BJ (cell line): Measurements from ENCODE around the gene FGF14. TPM values are rescaled to one million over a fixed set of nuclear protein-coding genes. Genes with fewer than 3 reads are reported as not detected.

ENCODE experiments used
- CTCF ChIA-PET: fragments of 350-600 bp; formaldehyde crosslinking; extraction: SDS; loops from one replicate; lab custom pipeline; 2021; ENCODE audit warnings: antibody characterized with exemption, inconsistent platforms; lab: Yijun Ruan, JAX
- POLR2A ChIA-PET: fragments of 300-600 bp; sonication (Branson Sonifier 250); formaldehyde crosslinking; extraction: SDS; loops from one replicate; lab custom pipeline; 2021; ENCODE audit warnings: antibody characterized with exemption; lab: Charles Lee
- DNase-seq: peaks from one replicate; pipeline ENCODE4 v3.0.0-alpha.2; 2011; ENCODE audit warnings: low read depth
- H3K27me3 ChIP-seq: 2 replicates; pipeline ENCODE4 v1.6.0; 2011; ENCODE audit warnings: low read length; ENCODE audit not compliant: control insufficient read depth, insufficient read depth
- H3K36me3 ChIP-seq: 2 replicates; pipeline ENCODE4 v1.5.1; 2011; ENCODE audit warnings: low read length; ENCODE audit not compliant: control insufficient read depth, insufficient read depth
- H3K4me3 ChIP-seq: 2 replicates; pipeline ENCODE4 v1.5.1; 2011; ENCODE audit warnings: low read depth, mild to moderate bottlenecking, control low read depth, low read length
- polyA plus RNA-seq: library from polyadenylated mRNA; depleted of rRNA; stranded (reverse); fragments of >200 nt; gene quantifications from 2 replicates; pipeline ENCODE4 v1.2.3, GENCODE V29; 2011
- TF ChIP-seq, protein P1 (sequence below): IDR thresholded peaks from 2 replicates; pipeline ENCODE4 v1.5.1; 2011; ENCODE audit warnings: low read depth, mild to moderate bottlenecking, control low read depth, inconsistent platforms, low read length, moderate library complexity; ENCODE audit not compliant: insufficient read depth

FGF14 gene
- polyA plus RNA-seq, 1 experiment, result 0.01 TPM

- TF ChIP-seq, protein P1, sequence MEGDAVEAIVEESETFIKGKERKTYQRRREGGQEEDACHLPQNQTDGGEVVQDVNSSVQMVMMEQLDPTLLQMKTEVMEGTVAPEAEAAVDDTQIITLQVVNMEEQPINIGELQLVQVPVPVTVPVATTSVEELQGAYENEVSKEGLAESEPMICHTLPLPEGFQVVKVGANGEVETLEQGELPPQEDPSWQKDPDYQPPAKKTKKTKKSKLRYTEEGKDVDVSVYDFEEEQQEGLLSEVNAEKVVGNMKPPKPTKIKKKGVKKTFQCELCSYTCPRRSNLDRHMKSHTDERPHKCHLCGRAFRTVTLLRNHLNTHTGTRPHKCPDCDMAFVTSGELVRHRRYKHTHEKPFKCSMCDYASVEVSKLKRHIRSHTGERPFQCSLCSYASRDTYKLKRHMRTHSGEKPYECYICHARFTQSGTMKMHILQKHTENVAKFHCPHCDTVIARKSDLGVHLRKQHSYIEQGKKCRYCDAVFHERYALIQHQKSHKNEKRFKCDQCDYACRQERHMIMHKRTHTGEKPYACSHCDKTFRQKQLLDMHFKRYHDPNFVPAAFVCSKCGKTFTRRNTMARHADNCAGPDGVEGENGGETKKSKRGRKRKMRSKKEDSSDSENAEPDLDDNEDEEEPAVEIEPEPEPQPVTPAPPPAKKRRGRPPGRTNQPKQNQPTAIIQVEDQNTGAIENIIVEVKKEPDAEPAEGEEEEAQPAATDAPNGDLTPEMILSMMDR, result no peak
- H3K4me3 ChIP-seq, result no peak overlapping the region
- ChIA-PET CTCF (no interaction called here), POLR2A (no interaction called here)
- DNase-seq, result no peak
- H3K36me3 ChIP-seq, result no peaks in the 10 kb centered on the region
- no peaks in the 10 kb centered on the region for H3K27me3 ChIP-seq
Measured at GRCh38 chr13:102183509-102184182, 218.2 kb downstream of the FGF14 start.

- H3K36me3 ChIP-seq, result no peaks in the 10 kb centered on the region
- H3K4me3 ChIP-seq, result no peak overlapping the region
- H3K27me3 ChIP-seq, result 0 out of 2 replicates have a peak, but pooled peaks cover under 1% of the 10 kb centered on the region
- ChIA-PET POLR2A (no interaction called here), CTCF (no interaction called here)
- no peak for DNase-seq
- TF ChIP-seq, protein P1, result no peak
Measured at GRCh38 chr13:102182170-102182569, 219.7 kb downstream of the FGF14 start.

- no peak for DNase-seq
- CTCF ChIA-PET, result interaction anchor here (0.5 kb wide), 1 partner anchor 13 kb away, joined by 3 read pairs; no protein-coding TSS in a partner anchor
Measured at GRCh38 chr13:102177431-102177830, 224.4 kb downstream of the FGF14 start.

GRCh38 chr13:102176846-102177245, 225.0 kb downstream of the FGF14 start:
- ChIA-PET CTCF (no interaction called here), POLR2A (interaction anchor here (0.6 kb wide), 2 partner anchors 79 to 293 kb away, joined by 4 to 8 read pairs; no protein-coding TSS in a partner anchor)
- DNase-seq, result no peak
- H3K36me3 ChIP-seq, result no peaks in the 10 kb centered on the region
- TF ChIP-seq, protein P1, result no peak
- H3K4me3 ChIP-seq, result no peak overlapping the region
- 0 out of 2 replicates have a peak, but pooled peaks cover 1% of the 10 kb centered on the region for H3K27me3 ChIP-seq

More at GRCh38 chr13:102177431-102177830, 224.4 kb downstream of the FGF14 start:
- POLR2A ChIA-PET, result interaction anchor here (0.6 kb wide), 1 partner anchor 79 kb away, joined by 4 read pairs; no protein-coding TSS in a partner anchor
- Histone ChIP-seq H3K4me3 (no peak overlapping the region), H3K27me3 (0 out of 2 replicates have a peak, but pooled peaks cover 1% of the 10 kb centered on the region), H3K36me3 (no peaks in the 10 kb centered on the region)
- TF ChIP-seq, protein P1, result no peak

DNA sequence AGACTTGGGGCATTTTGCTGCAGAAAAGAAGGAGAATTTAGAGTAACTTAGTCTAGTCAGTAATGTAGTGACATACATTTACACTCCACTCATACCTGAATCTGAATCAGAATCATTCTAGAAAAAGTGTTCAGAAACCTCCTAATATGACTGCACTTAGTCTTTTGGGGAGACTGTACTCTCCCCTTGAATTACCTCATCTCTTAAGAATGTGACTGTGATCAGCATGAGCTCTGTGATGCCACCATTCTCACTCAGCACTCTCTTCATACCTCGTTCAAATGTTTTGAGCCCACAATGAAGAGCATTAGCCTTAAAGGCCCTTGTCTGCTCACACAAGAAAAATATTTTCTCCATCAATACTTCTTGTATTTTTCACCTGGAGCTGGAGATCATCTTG, 229.4 kb downstream of the FGF14 start:
- Histone ChIP-seq H3K36me3 (no peaks in the 10 kb centered on the region), H3K4me3 (no peak overlapping the region), H3K27me3 (0 out of 2 replicates have a peak, but pooled peaks cover 1% of the 10 kb centered on the region)
- TF ChIP-seq, protein P1, result no peak
- DNase-seq, result no peak
- POLR2A ChIA-PET, result no interaction called here
- CTCF ChIA-PET, result interaction anchor here (0.7 kb wide), 1 partner anchor 29 kb away, joined by 3 read pairs; no protein-coding TSS in a partner anchor
